ENCODE data around the gene CFAP97D2.

The CFAP97D2 gene

DNA sequence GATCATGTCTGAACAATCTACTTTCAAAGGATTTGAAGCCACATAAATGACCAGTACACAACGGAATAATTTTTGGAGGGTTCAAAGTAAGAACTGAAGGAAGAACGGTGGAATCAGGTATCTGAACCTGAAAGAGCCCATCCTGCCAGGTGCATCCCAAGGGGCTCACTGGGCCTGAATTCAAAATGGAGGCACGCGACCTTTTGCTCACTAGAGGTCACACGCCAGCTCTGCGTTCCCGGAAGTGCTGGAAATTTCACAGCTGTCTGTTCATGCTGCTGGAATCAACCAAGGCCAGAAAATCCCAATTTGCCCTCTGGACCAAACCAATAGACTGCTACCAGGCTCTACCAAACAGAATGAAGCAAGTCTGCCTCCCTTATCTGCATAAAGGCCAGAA is 42.5 kb upstream of the CFAP97D2 start:
- Mint-ChIP-seq H3K36me3 (ENCODE audit: low read depth) (no peaks in the 10 kb centered on the region), H3K27me3 (ENCODE audit: low read depth, poor library complexity) (peaks cover 7% of the 10 kb centered on the region), H3K4me3 (no peak overlapping the region), H3K27ac (no peak overlapping the region), H3K4me1 (peaks cover 35% of the 10 kb centered on the region), H3K9me3 (no peaks in the 10 kb centered on the region)
- no peak for DNase-seq
- TF ChIP-seq, protein P1, sequence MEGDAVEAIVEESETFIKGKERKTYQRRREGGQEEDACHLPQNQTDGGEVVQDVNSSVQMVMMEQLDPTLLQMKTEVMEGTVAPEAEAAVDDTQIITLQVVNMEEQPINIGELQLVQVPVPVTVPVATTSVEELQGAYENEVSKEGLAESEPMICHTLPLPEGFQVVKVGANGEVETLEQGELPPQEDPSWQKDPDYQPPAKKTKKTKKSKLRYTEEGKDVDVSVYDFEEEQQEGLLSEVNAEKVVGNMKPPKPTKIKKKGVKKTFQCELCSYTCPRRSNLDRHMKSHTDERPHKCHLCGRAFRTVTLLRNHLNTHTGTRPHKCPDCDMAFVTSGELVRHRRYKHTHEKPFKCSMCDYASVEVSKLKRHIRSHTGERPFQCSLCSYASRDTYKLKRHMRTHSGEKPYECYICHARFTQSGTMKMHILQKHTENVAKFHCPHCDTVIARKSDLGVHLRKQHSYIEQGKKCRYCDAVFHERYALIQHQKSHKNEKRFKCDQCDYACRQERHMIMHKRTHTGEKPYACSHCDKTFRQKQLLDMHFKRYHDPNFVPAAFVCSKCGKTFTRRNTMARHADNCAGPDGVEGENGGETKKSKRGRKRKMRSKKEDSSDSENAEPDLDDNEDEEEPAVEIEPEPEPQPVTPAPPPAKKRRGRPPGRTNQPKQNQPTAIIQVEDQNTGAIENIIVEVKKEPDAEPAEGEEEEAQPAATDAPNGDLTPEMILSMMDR (IDR thresholded peaks at IDR 0.05): no peak

DNA sequence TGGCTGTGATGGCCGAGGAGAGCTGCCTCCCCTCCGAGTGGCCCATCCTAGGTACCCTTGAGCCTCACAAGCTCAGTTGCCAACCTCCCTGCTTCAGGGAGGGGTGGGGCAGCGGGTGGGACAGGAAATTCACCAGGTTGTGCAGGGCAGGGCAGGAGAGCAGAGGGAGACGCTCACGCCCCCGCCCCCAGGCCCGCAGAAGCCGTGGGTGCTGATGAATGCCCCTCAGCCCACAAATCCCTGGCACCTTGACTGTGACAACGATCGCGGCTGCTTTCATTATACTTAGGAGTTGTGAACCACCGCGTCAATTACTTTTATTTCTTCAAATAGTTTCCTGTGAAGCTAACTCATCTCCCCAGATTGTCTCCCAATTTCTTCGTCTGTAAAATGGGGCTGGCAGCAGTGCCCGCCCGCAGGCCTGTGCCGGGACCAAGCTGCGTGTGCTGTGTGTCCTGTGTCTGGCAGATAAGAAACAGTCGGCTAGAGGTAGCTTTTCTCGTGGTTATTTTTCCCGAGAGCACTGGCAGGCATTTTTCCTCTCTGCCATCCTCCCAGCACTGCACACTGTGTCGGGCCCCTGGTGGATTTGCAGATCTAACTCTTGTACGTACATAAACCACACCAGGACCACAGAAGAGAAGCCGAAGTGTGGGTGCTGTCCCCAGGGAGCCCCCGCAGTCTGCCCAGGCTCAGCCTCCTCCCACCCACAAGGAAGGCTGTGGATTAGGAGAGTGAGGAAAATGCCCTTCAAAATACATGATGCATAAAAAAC is 38.7 kb upstream of the CFAP97D2 start:
- no peak for DNase-seq
- Mint-ChIP-seq H3K9me3 (no peaks in the 10 kb centered on the region), H3K27ac (no peak overlapping the region), H3K4me1 (peaks cover 22% of the 10 kb centered on the region), H3K36me3 (ENCODE audit: low read depth) (no peaks in the 10 kb centered on the region), H3K4me3 (no peak overlapping the region), H3K27me3 (ENCODE audit: low read depth, poor library complexity) (peaks cover 4% of the 10 kb centered on the region)
- TF ChIP-seq, protein P1 (IDR thresholded peaks at IDR 0.05): no peak

DNA sequence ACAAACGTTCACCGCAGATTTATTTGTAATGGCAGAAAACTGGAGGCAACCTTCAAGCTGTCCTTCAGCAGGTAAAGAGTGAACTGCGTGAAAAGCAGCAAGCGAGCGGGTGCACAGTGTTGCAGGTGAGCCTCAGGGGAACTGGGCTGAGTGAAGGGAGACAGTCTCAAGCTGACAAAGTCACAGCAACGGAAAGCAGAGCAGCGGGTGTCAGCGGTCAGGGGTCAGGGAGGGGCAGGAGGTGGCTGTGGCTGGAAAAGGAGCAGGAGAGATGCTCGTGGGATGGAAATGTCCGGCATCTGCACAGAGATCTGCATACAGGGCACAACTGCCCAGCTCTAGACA is 38.2 kb upstream of the CFAP97D2 start:
- no peak for DNase-seq

DNA sequence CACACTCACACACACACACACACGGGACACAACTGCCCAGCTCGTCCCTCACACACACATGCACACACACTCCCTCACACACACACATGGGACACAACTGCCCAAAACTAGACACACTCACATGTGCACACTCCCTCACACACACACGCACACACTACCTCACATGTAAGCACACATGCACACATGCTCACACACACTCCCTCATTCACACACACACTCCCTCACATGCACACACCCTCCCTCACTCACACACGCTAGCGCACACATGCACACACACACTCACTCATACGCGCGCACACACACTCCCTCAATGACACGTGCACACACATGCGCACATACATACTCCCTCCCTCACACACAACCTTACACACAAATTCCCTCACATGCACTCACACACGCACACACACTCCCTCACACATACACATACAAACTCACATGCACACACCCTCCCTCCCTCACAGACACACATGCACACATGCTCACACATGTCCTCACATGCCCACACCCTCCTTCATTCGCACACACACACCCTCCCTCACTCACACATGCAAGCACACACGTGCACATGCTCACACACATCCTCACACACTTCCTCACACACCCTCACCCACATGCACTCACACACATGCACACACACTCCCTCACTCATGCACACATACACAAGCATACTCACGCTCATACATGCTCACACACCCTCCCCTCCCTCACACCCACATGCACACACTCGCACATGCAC is 37.6 kb upstream of the CFAP97D2 start:
- no peaks in the 10 kb centered on the region for H3K9me3 Mint-ChIP-seq
- no peak overlapping the region for H3K27ac Mint-ChIP-seq
- TF ChIP-seq, protein P1 (IDR thresholded peaks at IDR 0.05): no peak
- peaks cover 22% of the 10 kb centered on the region for H3K4me1 Mint-ChIP-seq
- no peaks in the 10 kb centered on the region for H3K36me3 Mint-ChIP-seq (ENCODE audit: low read depth)
- H3K27me3 Mint-ChIP-seq (ENCODE audit: low read depth, poor library complexity): peaks cover 7% of the 10 kb centered on the region
- H3K4me3 Mint-ChIP-seq: no peak overlapping the region
- DNase-seq: no peak

More for the DNA sequence above, 38.2 kb upstream of the CFAP97D2 start:
- H3K27me3 Mint-ChIP-seq (ENCODE audit: low read depth, poor library complexity): peaks cover 5% of the 10 kb centered on the region
- peaks cover 22% of the 10 kb centered on the region for H3K4me1 Mint-ChIP-seq
- TF ChIP-seq, protein P1 (IDR thresholded peaks at IDR 0.05): no peak
- H3K4me3 Mint-ChIP-seq: no peak overlapping the region
- H3K9me3 Mint-ChIP-seq: no peaks in the 10 kb centered on the region
- no peaks in the 10 kb centered on the region for H3K36me3 Mint-ChIP-seq (ENCODE audit: low read depth)
- H3K27ac Mint-ChIP-seq: no peak overlapping the region

DNA sequence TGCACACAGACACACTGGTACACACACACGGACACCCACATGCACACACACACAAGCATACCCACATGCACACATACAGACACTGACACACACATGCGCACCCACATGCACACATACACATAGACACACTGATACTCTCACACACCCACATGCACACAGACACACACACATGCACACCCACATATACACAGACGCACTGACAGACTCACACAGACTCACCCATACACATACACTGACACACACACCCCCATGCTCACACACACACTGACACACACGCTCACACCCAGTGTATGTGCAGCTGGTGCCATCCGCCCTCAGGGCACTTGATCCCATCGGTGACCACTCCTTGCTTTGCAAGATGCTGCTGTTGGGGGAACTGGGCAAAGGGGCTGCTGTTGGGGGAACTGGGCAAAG is 36.9 kb upstream of the CFAP97D2 start:
- Mint-ChIP-seq H3K9me3 (no peaks in the 10 kb centered on the region), H3K27ac (no peak overlapping the region), H3K27me3 (ENCODE audit: low read depth, poor library complexity) (peaks cover 7% of the 10 kb centered on the region), H3K4me1 (peaks cover 26% of the 10 kb centered on the region), H3K36me3 (ENCODE audit: low read depth) (no peaks in the 10 kb centered on the region), H3K4me3 (no peak overlapping the region)
- TF ChIP-seq, protein P1 (IDR thresholded peaks at IDR 0.05): no peak
- no peak for DNase-seq

Data from nephron progenitor cell (in vitro differentiated cells).